Esophagus muscularis mucosa (tissue), 4 donors: ENCODE measurements around the gene ZNF615. TPM values are rescaled to one million over a fixed set of nuclear protein-coding genes. Genes with fewer than 3 reads are reported as not detected.

Experiments
- DNase-seq: peaks from one replicate; pipeline ENCODE4 v3.0.0-alpha.2; 2017; ENCODE audit errors: extremely low spot score
- H3K27ac ChIP-seq, 4 donors: fragments of 200-600 bp; sonication (generic); replicated peaks in 1 of 4; 1 replicate in 3 of 4; 2 replicates in 1 of 4; pipeline ENCODE4 v1.5.1; 2016 to 2019; ENCODE audit warnings: mild to moderate bottlenecking in 1 of 4
- H3K27me3 ChIP-seq, 4 donors: fragments of 200-600 bp; sonication (generic); one replicate each; pipeline versions ENCODE4 v1.5.1 to v1.6.0; 2016 to 2019
- H3K36me3 ChIP-seq, 4 donors: fragments of 200-600 bp; sonication (generic); one replicate each; pipeline ENCODE4 v1.5.1; 2016 to 2019
- H3K4me1 ChIP-seq, 4 donors: fragments of 200-600 bp; sonication (generic); one replicate each; pipeline ENCODE4 v1.5.1; 2016 to 2019
- H3K4me3 ChIP-seq, 4 donors: fragments of 200-600 bp; sonication (generic); 1 replicate in 2 of 4; 2 replicates in 2 of 4; pipeline ENCODE4 v1.5.1; 2016 to 2019; ENCODE audit warnings: mild to moderate bottlenecking in 4 of 4, moderate library complexity in 1 of 4
- H3K9me3 ChIP-seq, 4 donors: fragments of 200-600 bp; sonication (generic); 1 replicate in 3 of 4; 2 replicates in 1 of 4; pipeline ENCODE4 v1.5.1; 2016 to 2019
- CTCF ChIP-seq, 3 experiments: fragments of 200-600 bp in 2 of 3; fragments of 450-650 bp in 1 of 3; sonication (generic) in 2 of 3; IDR thresholded peaks; one replicate each; pipeline ENCODE4 v1.5.1; 2017 to 2019; ENCODE audit warnings: antibody characterized with exemption in 3 of 3, mild to moderate bottlenecking in 2 of 3, moderate library complexity in 1 of 3
- EP300 ChIP-seq: sonication (generic); formaldehyde crosslinking; IDR thresholded peaks from one replicate; pipeline ENCODE4 v1.6.1; 2017; ENCODE audit warnings: antibody characterized with exemption
- POLR2A ChIP-seq: fragments of 450-650 bp; IDR thresholded peaks from one replicate; pipeline ENCODE4 v1.6.1; 2017; ENCODE audit warnings: antibody characterized with exemption, moderate library complexity, mild to moderate bottlenecking, low read depth
- POLR2AphosphoS5 ChIP-seq, 2 donors: sonication (generic); formaldehyde crosslinking; IDR thresholded peaks; one replicate each; pipeline ENCODE4 v1.6.1; 2017; ENCODE audit warnings: antibody characterized with exemption in 2 of 2
- WGBS: methylation state at CpG from one replicate; pipeline ENCODE4 v1.1.5; 2018; 5-methylcytosine and 5-hydroxymethylcytosine counted together
- intact Hi-C: fragments of 100-400 bp; cut with DNase I; formaldehyde crosslinking; loops from one replicate; pipeline ENCODE4 v1.15.1; 2023
- total RNA-seq, 4 donors: library from RNA; depleted of rRNA; stranded (reverse); fragments of >200 nt; gene quantifications; one replicate each; pipeline versions ENCODE4 v1.1.0 to v1.2.1, GENCODE V29; 2016

ZNF615 gene
- total RNA-seq, 4 donors from 2014 or later: 13.4 to 17.6 (median 15.2) TPM

GRCh38 chr19:52020506-52020905 lies 12.5 kb upstream of the ZNF615 start:
- no peak for DNase-seq
- Histone ChIP-seq H3K4me1 (no peaks in the 10 kb centered on the region), H3K27me3 (no peaks in the 10 kb centered on the region), H3K27ac (no peak overlapping the region), H3K4me3 (no peak overlapping the region), H3K9me3 (peaks cover 0 to 80% (median 40%) of the 10 kb centered on the region in 4 donors), H3K36me3 (peaks cover 77 to 100% (median 88%) of the 10 kb centered on the region in 4 donors)
- WGBS: 96% methylated on average over 4 of the region's 4 CpGs
- intact Hi-C loops: no loop called here
- TF ChIP-seq POLR2A (no peak), EP300 (no peak), CTCF (IDR thresholded peaks at IDR 0.05) (no peak), POLR2AphosphoS5 (IDR thresholded peaks at IDR 0.05) (no peak)

DNA sequence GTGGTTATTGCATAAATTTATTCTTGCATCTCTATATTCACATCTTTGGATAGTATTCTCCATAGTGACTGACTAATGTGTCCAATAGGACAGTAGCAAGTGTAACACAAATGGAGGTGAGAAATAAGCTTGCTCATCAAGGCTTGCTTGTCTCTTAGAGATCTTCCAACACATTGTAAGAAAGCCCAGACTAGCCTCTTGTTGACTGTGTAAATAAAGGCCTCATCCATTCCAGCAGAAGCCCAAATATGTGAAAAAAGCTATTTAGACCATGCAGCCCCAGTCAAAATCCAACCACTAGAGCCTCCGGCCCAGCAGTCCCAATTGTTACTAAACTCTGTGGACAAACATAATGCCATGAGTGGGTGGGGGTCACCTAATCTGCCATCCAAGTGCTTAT lies 2.7 kb upstream of the ZNF615 start:
- intact Hi-C loops: no loop called here
- TF ChIP-seq CTCF (IDR thresholded peaks at IDR 0.05) (no peak), EP300 (no peak), POLR2A (no peak), POLR2AphosphoS5 (IDR thresholded peaks at IDR 0.05) (no peak)
- no peaks in the 10 kb centered on the region for H3K27me3 ChIP-seq
- peaks cover 0 to 16% (median 9%) of the 10 kb centered on the region in 4 donors for H3K4me1 ChIP-seq
- DNase-seq: no peak
- no peak overlapping the region for H3K4me3 ChIP-seq
- peaks cover 3 to 21% (median 17%) of the 10 kb centered on the region in 4 donors for H3K36me3 ChIP-seq
- peaks cover 0 to 21% (median 10%) of the 10 kb centered on the region in 4 donors for H3K9me3 ChIP-seq
- WGBS: 100% methylated on average over 1 of the region's 1 CpG
- H3K27ac ChIP-seq: no peak overlapping the region

GRCh38 chr19:52007451-52007805 lies 583 bp downstream of the ZNF615 start:
- WGBS: 11% methylated on average over 7 of the region's 9 CpGs
- Histone ChIP-seq H3K27me3 (no peaks in the 10 kb centered on the region), H3K36me3 (peaks cover 14 to 22% (median 18%) of the 10 kb centered on the region in 4 donors), H3K4me3 (peak overlapping the region; percentile 64 to 92 (median 79)), H3K9me3 (peaks cover 0 to 6% (median 1%) of the 10 kb centered on the region in 4 donors), H3K4me1 (peaks cover 0 to 16% (median 9%) of the 10 kb centered on the region in 4 donors), H3K27ac (peak overlapping the region; percentile 87 to 90 (median 88))
- DNase-seq: no peak
- intact Hi-C loops: loop anchor here (5.0 kb wide), 1 partner anchor 40 kb away; the partner anchor contains the start of gene ZNF432
- TF ChIP-seq POLR2AphosphoS5 (IDR thresholded peaks at IDR 0.05): no peak
- no peak for TF ChIP-seq CTCF (IDR thresholded peaks at IDR 0.05)
- no peak for TF ChIP-seq POLR2A
- TF ChIP-seq EP300: no peak

- Histone ChIP-seq H3K4me1 (no peaks in the 10 kb centered on the region), H3K36me3 (peaks cover 59 to 74% (median 66%) of the 10 kb centered on the region in 4 donors), H3K27ac (no peak overlapping the region), H3K4me3 (no peak overlapping the region), H3K27me3 (no peaks in the 10 kb centered on the region), H3K9me3 (peaks cover 31 to 93% (median 79%) of the 10 kb centered on the region in 4 donors)
- DNase-seq: no peak
- 100% methylated on average over 2 of the region's 2 CpGs for WGBS
- TF ChIP-seq CTCF (IDR thresholded peaks at IDR 0.05) (no peak), EP300 (no peak), POLR2AphosphoS5 (IDR thresholded peaks at IDR 0.05) (no peak), POLR2A (no peak)
- intact Hi-C loops: no loop called here
Measured at GRCh38 chr19:51994048-51994644, 13.9 kb downstream of the ZNF615 start.
